Parathyroid adenoma (tissue), 2 donors: ENCODE data around the gene ACRBP.

Source experiments
- H2AFZ ChIP-seq: fragments of 300-600 bp; sonication (generic); one replicate; pipeline ENCODE4 v1.7.0; 2017; ENCODE audit warnings: antibody characterized with exemption, mild to moderate bottlenecking
- H3K27ac ChIP-seq: fragments of 300-600 bp; sonication (generic); one replicate; pipeline ENCODE4 v1.7.0; 2017
- H3K27me3 ChIP-seq: fragments of 300-600 bp; sonication (generic); one replicate; pipeline ENCODE4 v1.7.0; 2017; ENCODE audit warnings: low read length; ENCODE audit not compliant: control insufficient read depth, insufficient read depth
- H3K36me3 ChIP-seq: fragments of 300-600 bp; sonication (generic); one replicate; pipeline ENCODE4 v1.7.0; 2017; ENCODE audit warnings: low read length; ENCODE audit not compliant: control insufficient read depth, insufficient read depth
- H3K4me1 ChIP-seq: fragments of 300-600 bp; sonication (generic); one replicate; pipeline ENCODE4 v1.7.0; 2017; ENCODE audit warnings: control low read depth
- H3K4me2 ChIP-seq: fragments of 300-600 bp; sonication (generic); one replicate; pipeline ENCODE4 v1.7.0; 2017; ENCODE audit warnings: low read length
- H3K4me3 ChIP-seq: fragments of 300-600 bp; sonication (generic); one replicate; pipeline ENCODE4 v1.7.0; 2017; ENCODE audit warnings: low read depth, low read length
- H3K79me2 ChIP-seq: fragments of 300-600 bp; sonication (generic); one replicate; pipeline ENCODE4 v1.7.0; 2017; ENCODE audit warnings: control low read depth
- H3K9ac ChIP-seq: fragments of 300-600 bp; sonication (generic); one replicate; pipeline ENCODE4 v1.7.0; 2017; ENCODE audit warnings: mild to moderate bottlenecking
- H3K9me3 ChIP-seq: fragments of 300-600 bp; sonication (generic); one replicate; pipeline ENCODE4 v1.7.0; 2017; ENCODE audit warnings: low read length; ENCODE audit not compliant: control insufficient read depth
- TF ChIP-seq, protein P1 (sequence below): fragments of 300-600 bp; sonication (generic); IDR thresholded peaks from one replicate; pipeline ENCODE4 v1.7.0; 2017; ENCODE audit warnings: antibody characterized with exemption, mild to moderate bottlenecking
- donor health status: primary hyperparathyroidism.

The ACRBP gene

DNA sequence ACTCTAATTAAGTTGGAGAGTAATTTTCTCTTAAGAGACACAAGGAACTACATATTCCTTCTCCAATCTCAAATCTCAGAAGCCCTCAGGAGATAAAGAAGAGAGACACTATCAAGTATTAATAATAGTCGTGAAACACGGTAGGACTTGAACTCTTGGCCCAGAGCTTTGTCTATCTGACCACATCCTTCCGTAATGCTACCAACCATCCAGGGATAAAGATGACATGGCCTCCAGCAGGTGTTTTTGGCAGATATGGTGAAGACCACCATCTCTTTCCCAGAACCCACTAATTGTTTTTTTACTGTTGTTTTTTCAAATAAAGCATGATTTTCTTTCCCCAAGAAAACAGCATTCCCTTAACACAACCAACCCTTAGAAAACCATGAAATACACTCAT lies 38.6 kb upstream of the ACRBP start:
- Histone ChIP-seq H3K9ac (no peak overlapping the region), H3K4me3 (no peak overlapping the region), H3K27ac (no peak overlapping the region), H3K79me2 (peaks cover 27% of the 10 kb centered on the region), H2AFZ (no peak overlapping the region), H3K9me3 (no peaks in the 10 kb centered on the region), H3K36me3 (no peaks in the 10 kb centered on the region), H3K4me1 (peaks cover 15% of the 10 kb centered on the region), H3K27me3 (no peaks in the 10 kb centered on the region), H3K4me2 (no peak overlapping the region)
- TF ChIP-seq, protein P1, sequence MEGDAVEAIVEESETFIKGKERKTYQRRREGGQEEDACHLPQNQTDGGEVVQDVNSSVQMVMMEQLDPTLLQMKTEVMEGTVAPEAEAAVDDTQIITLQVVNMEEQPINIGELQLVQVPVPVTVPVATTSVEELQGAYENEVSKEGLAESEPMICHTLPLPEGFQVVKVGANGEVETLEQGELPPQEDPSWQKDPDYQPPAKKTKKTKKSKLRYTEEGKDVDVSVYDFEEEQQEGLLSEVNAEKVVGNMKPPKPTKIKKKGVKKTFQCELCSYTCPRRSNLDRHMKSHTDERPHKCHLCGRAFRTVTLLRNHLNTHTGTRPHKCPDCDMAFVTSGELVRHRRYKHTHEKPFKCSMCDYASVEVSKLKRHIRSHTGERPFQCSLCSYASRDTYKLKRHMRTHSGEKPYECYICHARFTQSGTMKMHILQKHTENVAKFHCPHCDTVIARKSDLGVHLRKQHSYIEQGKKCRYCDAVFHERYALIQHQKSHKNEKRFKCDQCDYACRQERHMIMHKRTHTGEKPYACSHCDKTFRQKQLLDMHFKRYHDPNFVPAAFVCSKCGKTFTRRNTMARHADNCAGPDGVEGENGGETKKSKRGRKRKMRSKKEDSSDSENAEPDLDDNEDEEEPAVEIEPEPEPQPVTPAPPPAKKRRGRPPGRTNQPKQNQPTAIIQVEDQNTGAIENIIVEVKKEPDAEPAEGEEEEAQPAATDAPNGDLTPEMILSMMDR = no peak

DNA sequence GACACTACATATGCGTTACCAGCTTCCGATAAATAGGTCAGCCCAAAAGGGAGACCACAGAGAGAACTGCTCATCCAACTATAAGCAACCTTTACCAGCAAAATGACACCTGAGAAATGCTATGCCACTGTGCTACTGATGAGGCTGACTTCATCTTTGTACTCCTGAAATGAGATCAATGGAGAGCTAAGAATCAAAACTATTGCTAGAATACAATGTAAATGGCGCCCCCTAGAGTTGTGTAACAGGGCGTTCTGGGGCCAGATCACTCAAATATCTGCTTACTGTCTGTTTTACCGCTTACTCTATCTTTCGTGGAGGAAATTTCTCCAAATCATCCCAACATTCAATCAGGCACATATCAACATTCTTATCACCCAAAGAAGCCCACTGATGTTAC lies 37.4 kb upstream of the ACRBP start:
- H3K36me3 ChIP-seq = no peaks in the 10 kb centered on the region
- H3K79me2 ChIP-seq = peaks cover 34% of the 10 kb centered on the region
- no peak overlapping the region for H3K4me2 ChIP-seq
- no peaks in the 10 kb centered on the region for H3K27me3 ChIP-seq
- H3K4me1 ChIP-seq = peaks cover 15% of the 10 kb centered on the region
- H3K9ac ChIP-seq = no peak overlapping the region
- H3K27ac ChIP-seq = peak overlapping the region; percentile 1
- no peak overlapping the region for H2AFZ ChIP-seq
- TF ChIP-seq, protein P1 = peak; percentile 24
- H3K9me3 ChIP-seq = no peaks in the 10 kb centered on the region
- no peak overlapping the region for H3K4me3 ChIP-seq

DNA sequence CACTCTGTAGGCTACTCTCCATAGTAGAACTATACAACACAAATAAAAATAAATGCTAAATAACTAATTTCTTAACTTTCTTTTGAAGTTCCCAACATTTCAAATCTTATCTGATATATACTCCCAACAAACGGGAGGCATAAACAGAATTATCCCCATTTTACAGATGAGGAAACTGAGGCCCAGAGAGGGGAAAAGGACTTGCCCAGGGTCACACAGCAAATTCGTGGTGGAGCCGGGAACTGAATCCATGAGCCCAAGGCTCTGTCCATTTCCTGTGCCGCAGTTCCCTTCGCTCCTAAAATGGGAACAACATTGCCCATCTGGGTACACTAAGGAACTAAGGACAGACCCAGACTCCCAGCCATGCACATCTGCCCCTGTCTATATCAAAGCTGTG lies 29.7 kb upstream of the ACRBP start:
- no peak overlapping the region for H3K27ac ChIP-seq
- no peak overlapping the region for H3K9ac ChIP-seq
- no peaks in the 10 kb centered on the region for H3K36me3 ChIP-seq
- H3K4me2 ChIP-seq = no peak overlapping the region
- TF ChIP-seq, protein P1 = no peak
- H3K9me3 ChIP-seq = no peaks in the 10 kb centered on the region
- H2AFZ ChIP-seq = no peak overlapping the region
- H3K79me2 ChIP-seq = peaks cover 34% of the 10 kb centered on the region
- no peaks in the 10 kb centered on the region for H3K27me3 ChIP-seq
- H3K4me3 ChIP-seq = no peak overlapping the region
- no peaks in the 10 kb centered on the region for H3K4me1 ChIP-seq

DNA sequence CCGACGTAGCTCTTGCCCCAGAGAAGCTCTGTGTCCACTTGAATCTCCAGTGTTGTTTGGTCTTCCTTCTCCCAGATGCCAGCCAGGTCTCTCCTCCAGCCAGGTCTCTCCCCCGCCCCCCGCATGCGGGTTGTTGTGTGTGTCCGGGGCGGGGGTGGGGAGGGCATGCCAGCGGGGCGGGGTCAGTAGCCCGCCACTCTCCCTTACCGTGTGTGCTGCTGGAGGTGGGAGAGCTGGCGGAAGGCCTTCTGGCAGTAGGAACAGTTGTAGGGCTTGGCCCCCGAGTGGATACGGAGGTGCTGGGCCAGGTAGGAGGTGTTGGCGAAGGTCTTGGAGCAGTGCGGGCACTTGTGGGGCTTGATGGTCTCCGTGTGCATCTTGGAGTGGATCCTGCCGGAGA lies 24.9 kb upstream of the ACRBP start:
- Histone ChIP-seq H3K27ac (no peak overlapping the region), H3K36me3 (no peaks in the 10 kb centered on the region), H3K4me3 (no peak overlapping the region), H3K9ac (no peak overlapping the region), H3K4me2 (no peak overlapping the region), H3K79me2 (peaks cover under 1% of the 10 kb centered on the region), H3K27me3 (no peaks in the 10 kb centered on the region), H2AFZ (no peak overlapping the region), H3K4me1 (no peaks in the 10 kb centered on the region), H3K9me3 (no peaks in the 10 kb centered on the region)
- TF ChIP-seq, protein P1 = no peak

DNA sequence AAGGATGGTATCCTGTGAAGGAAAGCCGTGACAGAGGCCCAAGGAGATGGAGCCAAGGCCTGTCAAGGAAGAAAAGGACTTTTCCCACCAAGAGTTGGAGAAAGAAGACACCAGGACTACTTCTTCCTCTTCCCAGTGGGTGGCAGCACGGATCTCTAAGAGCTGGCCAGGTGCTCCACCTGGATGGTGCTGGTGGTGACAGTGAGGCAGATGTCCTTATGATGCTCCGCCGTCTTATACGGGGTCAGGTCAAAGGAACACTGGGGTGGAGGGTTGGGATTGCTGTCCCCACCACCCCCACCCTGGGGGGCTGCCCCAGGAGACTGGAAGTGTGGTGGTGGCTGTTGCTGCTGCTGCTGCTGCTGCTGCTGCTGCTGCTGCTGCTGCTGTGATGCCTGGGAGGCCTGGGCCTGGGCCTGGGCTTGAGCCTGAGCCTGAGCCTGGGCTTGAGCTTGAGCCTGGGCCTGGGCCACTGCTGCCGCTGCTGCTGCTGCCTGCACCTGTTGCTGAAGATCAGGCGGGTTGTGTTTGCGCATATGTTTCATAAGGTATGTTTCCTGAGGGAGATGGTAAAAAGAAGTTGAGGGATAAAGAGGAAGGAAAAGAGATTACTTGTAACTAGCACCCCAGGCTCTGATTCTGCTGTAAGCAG lies 20.5 kb upstream of the ACRBP start:
- Histone ChIP-seq H3K36me3 (no peaks in the 10 kb centered on the region), H3K4me2 (no peak overlapping the region), H3K27me3 (no peaks in the 10 kb centered on the region), H3K4me1 (no peaks in the 10 kb centered on the region), H3K9me3 (no peaks in the 10 kb centered on the region), H3K9ac (no peak overlapping the region), H3K27ac (no peak overlapping the region), H3K79me2 (peaks cover under 1% of the 10 kb centered on the region), H3K4me3 (no peak overlapping the region), H2AFZ (no peak overlapping the region)
- TF ChIP-seq, protein P1 = no peak
